AG09319 (cell line): ENCODE results near the gene PTEN.
"Not testable (repeated sequence)": the region's sequence is repeated elsewhere in the genome, so short reads cannot be mapped to it uniquely, and the experiment has no call there.

Experiments
- DNase-seq: peaks from one replicate; pipeline ENCODE4 v3.0.0-alpha.2; 2010; ENCODE audit warnings: low read depth; ENCODE audit errors: extremely low read depth
- TF ChIP-seq, protein P1 (sequence below): IDR thresholded peaks from 2 replicates; pipeline ENCODE4 v1.5.1; 2011; ENCODE audit warnings: low read depth, mild to moderate bottlenecking, inconsistent platforms, low read length, moderate library complexity

Gene PTEN

DNA sequence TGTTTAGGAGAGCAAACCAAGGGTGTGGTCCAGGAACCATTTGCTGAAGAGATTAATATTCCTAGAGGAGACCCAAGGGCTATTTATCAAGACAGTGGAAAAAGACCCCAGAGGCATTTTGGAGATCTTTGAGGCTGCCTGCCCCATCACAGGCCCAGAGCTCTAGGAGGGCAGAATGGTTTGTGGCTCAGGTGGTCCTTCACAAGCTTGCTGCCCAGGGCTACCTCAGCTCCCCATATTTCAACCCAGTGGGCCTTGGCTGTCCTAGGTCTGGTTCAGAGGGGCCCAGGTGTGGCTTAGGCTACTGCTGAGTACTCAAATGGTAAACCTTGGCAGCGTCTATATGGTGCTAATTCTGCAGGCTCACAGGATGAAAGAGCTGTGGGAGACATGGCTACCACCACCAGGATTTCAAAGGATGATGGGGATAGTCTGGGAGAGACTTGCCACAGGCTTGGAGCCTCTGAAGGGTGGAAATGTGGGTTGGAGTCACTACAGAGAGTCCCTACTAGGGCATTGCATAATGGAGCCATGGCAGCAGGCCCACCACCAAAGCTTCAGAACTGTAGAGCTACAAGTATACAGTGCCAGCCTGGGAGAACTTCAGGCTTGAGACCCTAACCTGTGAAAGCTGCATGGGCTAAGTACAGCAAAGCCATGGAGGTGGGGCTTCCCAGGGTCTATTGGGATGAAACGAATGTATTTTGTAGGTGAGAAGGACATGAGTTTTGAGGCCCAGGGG is 24.3 kb downstream of the PTEN start:
- DNase-seq: no peak
- TF ChIP-seq, protein P1, sequence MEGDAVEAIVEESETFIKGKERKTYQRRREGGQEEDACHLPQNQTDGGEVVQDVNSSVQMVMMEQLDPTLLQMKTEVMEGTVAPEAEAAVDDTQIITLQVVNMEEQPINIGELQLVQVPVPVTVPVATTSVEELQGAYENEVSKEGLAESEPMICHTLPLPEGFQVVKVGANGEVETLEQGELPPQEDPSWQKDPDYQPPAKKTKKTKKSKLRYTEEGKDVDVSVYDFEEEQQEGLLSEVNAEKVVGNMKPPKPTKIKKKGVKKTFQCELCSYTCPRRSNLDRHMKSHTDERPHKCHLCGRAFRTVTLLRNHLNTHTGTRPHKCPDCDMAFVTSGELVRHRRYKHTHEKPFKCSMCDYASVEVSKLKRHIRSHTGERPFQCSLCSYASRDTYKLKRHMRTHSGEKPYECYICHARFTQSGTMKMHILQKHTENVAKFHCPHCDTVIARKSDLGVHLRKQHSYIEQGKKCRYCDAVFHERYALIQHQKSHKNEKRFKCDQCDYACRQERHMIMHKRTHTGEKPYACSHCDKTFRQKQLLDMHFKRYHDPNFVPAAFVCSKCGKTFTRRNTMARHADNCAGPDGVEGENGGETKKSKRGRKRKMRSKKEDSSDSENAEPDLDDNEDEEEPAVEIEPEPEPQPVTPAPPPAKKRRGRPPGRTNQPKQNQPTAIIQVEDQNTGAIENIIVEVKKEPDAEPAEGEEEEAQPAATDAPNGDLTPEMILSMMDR: no peak

DNA sequence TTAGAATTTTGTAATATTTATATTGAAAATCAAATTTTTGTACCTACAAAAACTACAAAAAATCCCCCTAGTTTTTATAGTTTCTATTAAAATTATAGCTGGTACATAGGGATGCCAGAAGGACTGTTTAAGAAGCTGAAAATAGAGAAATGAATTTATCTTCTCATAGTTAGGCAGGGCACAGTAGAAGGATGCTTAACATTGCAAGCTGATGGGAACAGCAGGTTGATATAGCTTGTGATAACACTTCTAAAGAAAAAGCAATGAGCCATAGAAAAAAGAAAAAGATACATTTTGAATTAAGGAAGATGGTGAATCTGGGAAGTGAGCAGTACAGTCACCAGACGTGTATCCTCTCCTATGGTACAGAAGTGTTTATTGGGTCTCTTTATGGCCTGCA is 32.0 kb downstream of the PTEN start:
- DNase-seq: no peak
- TF ChIP-seq, protein P1: no peak

DNA sequence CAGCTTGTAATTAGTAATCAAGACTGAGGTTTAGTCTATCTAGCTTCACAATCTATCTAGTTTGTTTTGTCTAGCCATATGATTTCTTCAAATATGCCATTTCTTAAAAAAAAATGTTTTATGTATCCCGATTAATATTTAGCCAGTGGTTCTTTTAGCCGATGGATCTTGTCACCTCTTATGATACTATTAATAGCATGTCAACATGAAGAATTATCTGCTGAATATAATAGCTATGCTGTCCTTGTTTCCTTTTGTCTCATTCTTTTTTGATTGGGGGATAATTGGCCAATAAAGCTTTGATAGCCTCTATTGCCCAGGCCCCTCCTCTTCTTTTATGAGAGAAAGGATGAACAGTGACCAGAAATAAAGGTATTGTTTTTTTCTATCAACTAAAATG is 32.8 kb downstream of the PTEN start:
- no peak for DNase-seq
- TF ChIP-seq, protein P1: no peak

DNA sequence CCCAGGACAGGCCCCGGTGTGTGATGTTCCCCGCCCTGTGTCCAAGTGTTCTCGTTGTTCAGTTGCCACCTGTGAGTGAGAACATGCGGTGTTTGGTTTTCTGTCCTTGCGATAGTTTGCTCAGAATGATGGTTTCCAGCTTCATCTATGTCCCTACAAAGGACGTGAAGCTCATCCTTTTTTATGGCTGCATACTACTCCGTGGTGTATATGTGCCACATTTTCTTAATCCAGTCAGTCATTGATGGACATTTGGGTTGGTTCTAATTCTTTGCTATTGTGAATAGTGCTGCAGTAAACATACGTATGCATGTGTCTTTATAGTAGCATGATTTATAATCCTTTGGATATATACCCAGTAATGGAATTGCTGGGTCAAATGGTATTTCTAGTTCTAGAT is 34.5 kb downstream of the PTEN start:
- DNase-seq: not testable (repeated sequence)

DNA sequence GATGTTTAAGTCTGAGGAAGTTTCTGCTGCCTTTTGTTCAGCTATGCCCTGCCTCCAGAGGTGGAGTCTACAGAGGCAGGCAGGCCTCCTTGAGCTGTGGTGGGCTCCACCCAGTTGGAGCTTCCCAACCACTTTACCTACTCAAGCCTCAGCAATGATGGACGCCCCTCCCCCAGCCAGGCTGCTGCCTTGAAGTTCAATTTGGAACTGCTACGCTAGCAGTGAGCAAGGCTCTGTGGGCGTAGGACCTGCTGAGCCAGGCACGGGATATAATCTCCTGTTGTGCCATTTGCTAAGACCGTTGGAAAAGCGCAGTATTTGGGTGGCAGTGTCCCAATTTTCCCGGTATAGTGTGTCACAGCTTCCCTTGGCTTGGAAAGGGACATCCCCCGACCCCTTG is 40.0 kb downstream of the PTEN start:
- not testable (repeated sequence) for DNase-seq

DNA sequence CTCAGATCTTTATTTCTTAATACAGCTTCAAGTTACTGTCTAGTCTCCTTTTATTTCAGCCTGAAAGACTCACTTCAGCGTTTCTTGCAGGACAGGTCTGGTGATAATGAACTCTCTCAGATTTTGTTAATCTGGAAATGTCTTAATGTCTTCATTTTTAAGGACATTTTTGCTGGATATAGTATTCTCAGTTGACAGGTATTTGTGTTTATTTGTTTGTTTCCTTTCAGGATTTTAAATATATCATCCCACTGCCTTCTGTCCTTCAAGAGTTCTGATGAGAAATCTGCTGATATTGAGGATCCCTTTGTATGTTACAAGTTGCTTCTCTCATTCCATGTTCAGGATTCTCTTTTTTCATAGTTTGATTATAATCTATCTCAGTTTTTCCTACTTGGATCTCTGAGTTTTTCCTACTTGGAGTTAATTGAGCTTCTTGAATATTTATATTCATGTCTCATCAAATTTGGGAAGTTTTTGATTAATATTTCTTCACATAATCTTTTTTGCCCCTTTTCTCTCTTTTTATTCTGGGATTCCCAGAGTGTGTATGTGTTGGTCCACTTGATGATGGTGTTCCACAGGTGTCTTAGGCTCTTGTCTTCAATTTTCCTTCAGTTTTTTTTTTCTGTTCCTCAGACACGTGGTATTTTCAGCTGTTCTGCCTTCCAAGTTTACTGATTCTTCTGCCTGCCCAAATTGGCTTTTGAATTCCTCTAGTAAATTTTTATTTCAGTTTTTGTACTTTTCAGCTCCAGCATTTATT is 49.9 kb downstream of the PTEN start:
- DNase-seq: no peak
- TF ChIP-seq, protein P1: no peak

DNA sequence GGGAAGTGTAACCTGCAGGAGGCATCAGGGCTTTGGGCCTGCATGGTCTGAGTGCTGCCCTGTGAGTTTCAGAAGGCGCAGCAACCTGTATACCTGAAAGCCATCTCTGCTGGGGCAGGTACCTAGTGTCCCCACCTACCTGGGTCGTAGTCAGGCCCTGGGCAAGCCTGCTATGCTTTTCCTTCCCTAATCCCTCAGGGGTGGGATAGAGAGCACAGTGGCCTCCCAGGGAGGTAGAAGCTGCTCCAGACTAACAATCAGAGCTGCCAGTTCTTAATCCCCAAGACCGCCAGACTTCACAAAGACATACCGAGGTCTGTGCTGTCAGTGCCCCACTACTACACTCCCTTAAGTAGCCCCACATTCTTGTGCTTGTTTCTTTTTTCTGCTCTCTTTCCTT is 52.0 kb downstream of the PTEN start:
- TF ChIP-seq, protein P1: no peak

DNA sequence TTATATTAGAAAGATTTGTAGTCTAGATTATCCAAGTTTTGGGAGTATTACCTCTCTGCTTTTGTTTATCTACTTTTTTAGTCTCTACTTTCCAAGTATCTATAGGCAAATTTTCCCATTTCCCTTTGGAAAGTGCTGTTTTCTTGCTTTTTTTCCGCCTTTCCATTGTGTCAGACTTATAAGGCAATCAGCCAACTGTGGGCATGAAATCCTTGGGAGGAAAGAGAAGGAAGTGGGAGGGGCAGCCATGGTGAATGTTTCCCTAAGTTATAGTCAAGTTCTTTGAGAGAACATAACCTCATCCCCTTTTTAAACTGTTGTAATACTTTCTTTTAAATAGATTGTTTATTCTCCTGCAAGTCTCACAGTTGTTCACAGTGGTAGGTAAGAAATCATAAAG is 52.6 kb downstream of the PTEN start:
- TF ChIP-seq, protein P1: no peak
- DNase-seq: no peak

More for the DNA sequence above, 52.0 kb downstream of the PTEN start:
- DNase-seq: no peak
